Measurements from ENCODE around the gene SLC10A7. TPM values are rescaled to one million over a fixed set of nuclear protein-coding genes. Genes with fewer than 3 reads are reported as not detected.

Gene SLC10A7
- total and polyA plus RNA-seq, 9 of the 15 experiments (the other 6 are each of a cell fraction or from before 2014, with no cell fraction given) = 6.4 to 22.8 (median 16.1) TPM

GRCh38 chr4:146338512-146338911, 183.2 kb downstream of the SLC10A7 start:
- no TSS peak for BruUV-seq (replicated peaks)
- Histone ChIP-seq H3K4me1 (replicated peaks in 1 of 2; ENCODE audit: control insufficient read depth in 2 of 2, insufficient read depth in 2 of 2, low read length in 2 of 2) (0 out of 5 replicates have a peak, but pooled peaks cover 0 to 6% of the 10 kb centered on the region in 2 experiments), H3K9me1 (ENCODE audit: control insufficient read depth, insufficient read depth, low read length) (no peaks in the 10 kb centered on the region), H3K9ac (ENCODE audit: insufficient read depth in 1 of 2, low read depth in 2 of 2, low read length in 2 of 2) (no peak overlapping the region), H3K27ac (ENCODE audit: extremely low read depth, low read depth, low read length) (no peak overlapping the region), H3K36me3 (ENCODE audit: control insufficient read depth, insufficient read depth, low read length) (no peaks in the 10 kb centered on the region), H3K4me2 (ENCODE audit: insufficient read depth, low read length) (no peak overlapping the region), H3K9me3 (replicated peaks; ENCODE audit: control insufficient read depth, insufficient read depth, low read depth, low read length) (no peaks in the 10 kb centered on the region), H3K79me2 (ENCODE audit: control insufficient read depth, insufficient read depth, low read length) (no peaks in the 10 kb centered on the region), H2AFZ (ENCODE audit: low read depth, low read length) (no peak overlapping the region), H3K4me3 (no peak overlapping the region), H4K20me1 (replicated peaks; ENCODE audit: control insufficient read depth, insufficient read depth, low read length) (no peaks in the 10 kb centered on the region), H3K27me3 (ENCODE audit: control insufficient read depth in 2 of 2, insufficient read depth in 2 of 2, low read length in 2 of 2) (no peaks in the 10 kb centered on the region)
- ChIA-PET CTCF (ENCODE audit: low intra/inter-chr PET ratio) (no interaction called here), POLR2A (no interaction called here)
- in situ Hi-C loops (cut with MboI) (loop anchor here (10.0 kb wide), 1 partner anchor 576 kb away; no protein-coding TSS in a partner anchor), intact Hi-C loops (cut with micrococcal nuclease) (no loop called here)
- FAIRE-seq (no peak), DNase-seq (ENCODE audit: extremely low read depth in 1 of 4, low spot score in 3 of 4) (no peak), ATAC-seq (no peak)
- TF ChIP-seq, protein P1, sequence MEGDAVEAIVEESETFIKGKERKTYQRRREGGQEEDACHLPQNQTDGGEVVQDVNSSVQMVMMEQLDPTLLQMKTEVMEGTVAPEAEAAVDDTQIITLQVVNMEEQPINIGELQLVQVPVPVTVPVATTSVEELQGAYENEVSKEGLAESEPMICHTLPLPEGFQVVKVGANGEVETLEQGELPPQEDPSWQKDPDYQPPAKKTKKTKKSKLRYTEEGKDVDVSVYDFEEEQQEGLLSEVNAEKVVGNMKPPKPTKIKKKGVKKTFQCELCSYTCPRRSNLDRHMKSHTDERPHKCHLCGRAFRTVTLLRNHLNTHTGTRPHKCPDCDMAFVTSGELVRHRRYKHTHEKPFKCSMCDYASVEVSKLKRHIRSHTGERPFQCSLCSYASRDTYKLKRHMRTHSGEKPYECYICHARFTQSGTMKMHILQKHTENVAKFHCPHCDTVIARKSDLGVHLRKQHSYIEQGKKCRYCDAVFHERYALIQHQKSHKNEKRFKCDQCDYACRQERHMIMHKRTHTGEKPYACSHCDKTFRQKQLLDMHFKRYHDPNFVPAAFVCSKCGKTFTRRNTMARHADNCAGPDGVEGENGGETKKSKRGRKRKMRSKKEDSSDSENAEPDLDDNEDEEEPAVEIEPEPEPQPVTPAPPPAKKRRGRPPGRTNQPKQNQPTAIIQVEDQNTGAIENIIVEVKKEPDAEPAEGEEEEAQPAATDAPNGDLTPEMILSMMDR (IDR thresholded peaks at IDR 0.05 in 2 of 3, conservative IDR thresholded peaks at IDR 0.05 in 1 of 3; ENCODE audit: insufficient read depth in 2 of 3, low read depth in 1 of 3, low read length in 3 of 3) = peak in 1 of 3 experiments; percentile 19; a peak in 1 of 6 replicates
- no peak for TF ChIP-seq JUN (IDR thresholded peaks at IDR 0.05; ENCODE audit: borderline replicate concordance, low read depth, low read length)
- no peak for TF ChIP-seq JUN (CRISPR knock-in tag; IDR thresholded peaks at IDR 0.05; ENCODE audit: borderline replicate concordance)

DNA sequence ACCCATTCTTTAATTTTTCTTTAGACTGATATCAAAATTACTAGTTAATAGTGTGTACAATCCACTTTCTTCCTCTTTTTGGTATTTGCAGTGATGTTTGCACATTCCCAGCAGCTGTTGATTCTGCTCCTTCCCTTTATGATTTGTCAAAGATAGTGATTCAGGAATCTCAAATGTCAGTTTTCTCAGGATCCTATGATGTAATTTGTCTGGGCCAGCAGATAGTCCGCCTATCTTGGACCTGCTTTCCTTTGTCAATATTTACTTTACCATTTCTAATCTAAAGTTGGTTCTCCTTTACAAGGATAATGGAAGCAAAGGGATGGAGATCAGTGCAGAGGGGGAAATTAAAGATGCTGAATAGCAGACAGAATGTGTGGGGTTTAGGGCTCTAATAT, 185.3 kb downstream of the SLC10A7 start:
- intact Hi-C loops (cut with micrococcal nuclease) (no loop called here), in situ Hi-C loops (cut with MboI) (loop anchor here (10.0 kb wide), 1 partner anchor 578 kb away; no protein-coding TSS in a partner anchor)
- Histone ChIP-seq H2AFZ (ENCODE audit: low read depth, low read length) (no peak overlapping the region), H3K9me1 (ENCODE audit: control insufficient read depth, insufficient read depth, low read length) (no peaks in the 10 kb centered on the region), H3K79me2 (ENCODE audit: control insufficient read depth, insufficient read depth, low read length) (no peaks in the 10 kb centered on the region), H3K27ac (ENCODE audit: extremely low read depth, low read depth, low read length) (no peak overlapping the region), H3K9me3 (replicated peaks; ENCODE audit: control insufficient read depth, insufficient read depth, low read depth, low read length) (no peaks in the 10 kb centered on the region), H3K36me3 (ENCODE audit: control insufficient read depth, insufficient read depth, low read length) (no peaks in the 10 kb centered on the region), H3K4me2 (ENCODE audit: insufficient read depth, low read length) (no peak overlapping the region), H4K20me1 (replicated peaks; ENCODE audit: control insufficient read depth, insufficient read depth, low read length) (no peaks in the 10 kb centered on the region), H3K4me3 (no peak overlapping the region), H3K27me3 (ENCODE audit: control insufficient read depth in 2 of 2, insufficient read depth in 2 of 2, low read length in 2 of 2) (no peaks in the 10 kb centered on the region), H3K9ac (ENCODE audit: insufficient read depth in 1 of 2, low read depth in 2 of 2, low read length in 2 of 2) (no peak overlapping the region), H3K4me1 (replicated peaks in 1 of 2; ENCODE audit: control insufficient read depth in 2 of 2, insufficient read depth in 2 of 2, low read length in 2 of 2) (0 out of 5 replicates have a peak, but pooled peaks cover 0 to 6% of the 10 kb centered on the region in 2 experiments)
- DNase-seq (ENCODE audit: extremely low read depth in 1 of 4, low spot score in 3 of 4) (peak in 1 of 4 experiments; percentile 6), FAIRE-seq (no peak), ATAC-seq (no peak)
- ChIA-PET CTCF (ENCODE audit: low intra/inter-chr PET ratio) (no interaction called here), POLR2A (no interaction called here)
- 0% methylated on average over 1 of the region's 1 CpG for WGBS (ENCODE audit: insufficient coverage, low coverage, missing lambda C conversion rate)
- no TSS peak for BruUV-seq (replicated peaks)
- TF ChIP-seq STAT6 (CRISPR knock-in tag; IDR thresholded peaks at IDR 0.05) = no peak
- TF ChIP-seq HES1 (IDR thresholded peaks at IDR 0.05; ENCODE audit: low read depth) = peak; percentile 36; the same call in 1 of the 2 replicates
- no peak for TF ChIP-seq RBM17 (IDR thresholded peaks at IDR 0.05; ENCODE audit: borderline replicate concordance, low read depth, low read length)
- no peak for TF ChIP-seq ZNF311 (CRISPR knock-in tag; IDR thresholded peaks at IDR 0.05)
- TF ChIP-seq ZBTB2 (IDR thresholded peaks at IDR 0.05) = no peak
- no peak for TF ChIP-seq CBFB (CRISPR knock-in tag; IDR thresholded peaks at IDR 0.05)

All from K562 (cell line).